B cell (primary cell): ENCODE results near the gene GLCCI1. TPM values are rescaled to one million over a fixed set of nuclear protein-coding genes. Genes with fewer than 3 reads are reported as not detected.
A peak's percentile ranks its signal among the peaks of the same experiment; 100 is the strongest.

Experiments
- ATAC-seq: fragments of 200-7000 bp; cut with Tn5 transposase; one replicate; pipeline ENCODE4 v1.10.0; 2021; ENCODE audit warnings: low read depth, mild to moderate bottlenecking, moderate number of reproducible peaks, moderate library complexity
- CTCF ChIA-PET: fragments of 350-600 bp; sonication (Branson Sonifier 250); formaldehyde crosslinking; loops from one replicate; lab custom pipeline; 2021; ENCODE audit warnings: antibody characterized with exemption, inconsistent platforms; lab: Charles Lee
- POLR2A ChIA-PET: fragments of 350-600 bp; sonication (Branson Sonifier 250); formaldehyde crosslinking; loops from one replicate; lab custom pipeline; 2021; ENCODE audit warnings: antibody characterized with exemption; lab: Charles Lee
- DNase-seq: peaks from one replicate; pipeline ENCODE4 v3.0.0; 2013
- H2AFZ ChIP-seq: 2 replicates; pipeline ENCODE4 v1.6.1; 2012; ENCODE audit warnings: mild to moderate bottlenecking, low read depth, low read length; ENCODE audit not compliant: insufficient read depth, poor library complexity, severe bottlenecking
- H3K27ac ChIP-seq, 2 donors: 1 replicate in 1 of 2; 2 replicates in 1 of 2; pipeline ENCODE4 v1.5.1; 2012 to 2013; ENCODE audit warnings: low read length in 2 of 2, mild to moderate bottlenecking in 2 of 2, moderate library complexity in 1 of 2
- H3K27me3 ChIP-seq, 4 experiments: fragments of 200-600 bp in 1 of 4; sonication (generic) in 1 of 4; replicated peaks in 1 of 4; 1 replicate in 2 of 4; 2 replicates in 2 of 4; pipeline versions ENCODE4 v1.6.1 to v1.7.0; 2013 to 2016; ENCODE audit warnings: low read length in 3 of 4, mild to moderate bottlenecking in 2 of 4, mixed read lengths in 1 of 4, moderate library complexity in 1 of 4; ENCODE audit not compliant: insufficient read depth in 4 of 4, control insufficient read depth in 3 of 4; ENCODE audit errors: control extremely low read depth in 1 of 4
- H3K36me3 ChIP-seq, 2 experiments: replicated peaks in 1 of 2; 1 replicate in 1 of 2; 2 replicates in 1 of 2; pipeline versions ENCODE4 v1.6.1 to v1.7.1; 2013; ENCODE audit warnings: low read length in 1 of 2; ENCODE audit not compliant: insufficient read depth in 2 of 2, control insufficient read depth in 1 of 2; ENCODE audit errors: control extremely low read depth in 1 of 2, extremely low read depth in 1 of 2
- H3K4me1 ChIP-seq, 2 donors: fragments of 200-600 bp in 1 of 2; sonication (generic) in 1 of 2; 1 replicate in 1 of 2; 2 replicates in 1 of 2; pipeline versions ENCODE4 v1.5.1 to v1.6.1; 2013 to 2017; ENCODE audit warnings: low read length in 2 of 2; ENCODE audit not compliant: control insufficient read depth in 2 of 2, insufficient read depth in 2 of 2
- H3K4me2 ChIP-seq: replicated peaks from 2 replicates; pipeline ENCODE3; 2012; ENCODE audit warnings: mild to moderate bottlenecking, low read depth, low read length; ENCODE audit not compliant: poor library complexity, severe bottlenecking
- H3K4me3 ChIP-seq, 5 experiments: fragments of 200-600 bp in 1 of 5; sonication (generic) in 1 of 5; 1 replicate in 3 of 5; 2 replicates in 2 of 5; pipeline versions ENCODE4 v1.5.1 to v1.7.0; 2011 to 2016; ENCODE audit warnings: low read length in 4 of 5, mild to moderate bottlenecking in 4 of 5, low read depth in 2 of 5, control low read depth in 1 of 5, moderate library complexity in 1 of 5; ENCODE audit not compliant: insufficient read depth in 1 of 5; ENCODE audit errors: control extremely low read depth in 1 of 5, extremely low read depth in 1 of 5
- H3K79me2 ChIP-seq: fragments of 200-600 bp; sonication (generic); one replicate; pipeline ENCODE4 v1.6.0; 2016; ENCODE audit warnings: low read length; ENCODE audit not compliant: control insufficient read depth, insufficient read depth
- H3K9ac ChIP-seq: fragments of 200-600 bp; sonication (generic); 2 replicates; pipeline ENCODE4 v1.6.1; 2017; ENCODE audit warnings: mild to moderate bottlenecking, low read length, moderate library complexity
- H3K9me3 ChIP-seq, 3 donors: one replicate each; pipeline versions ENCODE4 v1.6.1 to v1.7.1; 2013; ENCODE audit warnings: low read length in 2 of 3; ENCODE audit not compliant: control insufficient read depth in 2 of 3, insufficient read depth in 1 of 3; ENCODE audit errors: control extremely low read depth in 1 of 3
- H4K20me1 ChIP-seq: 2 replicates; pipeline ENCODE4 v1.6.0; 2012; ENCODE audit warnings: mild to moderate bottlenecking, low read length; ENCODE audit not compliant: insufficient read depth, control insufficient read depth, poor library complexity, severe bottlenecking
- H3K27ac Mint-ChIP-seq: one replicate; pipeline ENCODE4 v1.8.0; 2021; ENCODE audit warnings: mixed read lengths
- H3K27me3 Mint-ChIP-seq: one replicate; pipeline ENCODE4 v1.8.0; 2021; ENCODE audit warnings: mixed read lengths
- H3K4me1 Mint-ChIP-seq: one replicate; pipeline ENCODE4 v1.8.0; 2021; ENCODE audit warnings: mixed read lengths
- H3K4me3 Mint-ChIP-seq: one replicate; pipeline ENCODE4 v1.8.0; 2021; ENCODE audit warnings: mixed read lengths
- H3K9me3 Mint-ChIP-seq: one replicate; pipeline ENCODE4 v1.8.0; 2022; ENCODE audit warnings: mixed read lengths; ENCODE audit not compliant: insufficient read depth
- CTCF ChIP-seq: fragments of 200-600 bp; IDR thresholded peaks from one replicate; pipeline ENCODE4 v1.8.0; 2022; ENCODE audit warnings: antibody characterized with exemption, mild to moderate bottlenecking
- EZH2 ChIP-seq: IDR thresholded peaks from 2 replicates; pipeline ENCODE4 v1.6.1; 2012; ENCODE audit warnings: borderline replicate concordance, low read depth, mild to moderate bottlenecking, moderate library complexity, low read length; ENCODE audit not compliant: insufficient read depth, poor library complexity, severe bottlenecking
- WGBS: methylation state at CpG from one replicate; pipeline ENCODE4 v1.1.5; 2013; ENCODE audit warnings: missing lambda C conversion rate; ENCODE audit not compliant: insufficient coverage; 5-methylcytosine and 5-hydroxymethylcytosine counted together
- intact Hi-C: fragments of 100-400 bp; cut with micrococcal nuclease; formaldehyde crosslinking; loops from one replicate; pipeline ENCODE4 v1.10.0; 2022
- polyA plus RNA-seq: library from polyadenylated mRNA; depleted of rRNA; stranded (reverse); fragments of >200 nt; gene quantifications from 2 replicates; pipeline ENCODE4 v1.2.3, GENCODE V29; 2012
- total RNA-seq, 2 donors: library from RNA; stranded (reverse); fragments of 120-200 nt in 1 of 2; gene quantifications; 1 replicate in 1 of 2; 2 replicates in 1 of 2; pipeline versions ENCODE4 v1.2.3 to v1.2.4, GENCODE V29; 2013 to 2022

The GLCCI1 gene
- total and polyA plus RNA-seq, 2 donors (not counting 1 experiment from before 2014, with no cell fraction given), result 17.7 to 50.3 TPM

- no peak for DNase-seq
- peaks cover 29% of the 10 kb centered on the region for H3K4me1 Mint-ChIP-seq
- peaks cover 34% of the 10 kb centered on the region for H3K79me2 ChIP-seq
Observed at GRCh38 chr7:7967886-7968543, 581 bp upstream of the GLCCI1 start.

More at GRCh38 chr7:7967886-7968543, 581 bp upstream of the GLCCI1 start:
- peak overlapping the region; percentile 93 for H3K27ac Mint-ChIP-seq
- intact Hi-C loops, result loop anchor here (1.0 to 10.0 kb wide), 11 partner anchors 48 to 1601 kb away; partner anchors contain the start of genes C1GALT1 and UMAD1
- peak overlapping the region; percentile 72 for H2AFZ ChIP-seq
- no peaks in the 10 kb centered on the region for H3K27me3 ChIP-seq
- peak overlapping the region; percentile 74 to 89 (median 87) for H3K4me3 ChIP-seq
- no peaks in the 10 kb centered on the region for H3K36me3 ChIP-seq
- POLR2A ChIA-PET, result interaction anchor here (0.7 to 2.1 kb wide), 4 partner anchors 64 to 328 kb away, joined by 3 to 9 read pairs (median 4); partner anchors contain the start of gene UMAD1
- H3K9me3 ChIP-seq, result no peaks in the 10 kb centered on the region
- peak overlapping the region; percentile 92 for H3K4me3 Mint-ChIP-seq
- WGBS, result 0% methylated on average over 10 of the region's 14 CpGs
- no peaks in the 10 kb centered on the region for H4K20me1 ChIP-seq
- H3K27me3 Mint-ChIP-seq, result no peaks in the 10 kb centered on the region
- CTCF ChIA-PET, result interaction anchor here (1.0 to 2.1 kb wide), 3 partner anchors 209 to 287 kb away, joined by 3 to 10 read pairs (median 7); no protein-coding TSS in a partner anchor
- peaks cover 35 to 39% of the 10 kb centered on the region in 2 donors for H3K4me1 ChIP-seq
- H3K4me2 ChIP-seq, result peak overlapping the region; percentile 75
- no peak for TF ChIP-seq EZH2
- TF ChIP-seq CTCF, result no peak
- no peak for ATAC-seq
- peak overlapping the region; percentile 82 to 83 for H3K27ac ChIP-seq
- H3K9me3 Mint-ChIP-seq, result no peaks in the 10 kb centered on the region
- peak overlapping the region; percentile 74 for H3K9ac ChIP-seq
